HG02938 (cell line): ENCODE measurements around the gene CLIP4.
"Not testable (repeated sequence)": the region's sequence is repeated elsewhere in the genome, so short reads cannot be mapped to it uniquely, and the experiment has no call there.

Experiments
- ATAC-seq: cut with Tn5 transposase; IDR thresholded peaks from one replicate; pipeline ENCODE4 v1.9.1; 2021; ENCODE audit warnings: mild to moderate bottlenecking, moderate library complexity; ENCODE audit not compliant: unreplicated experiment

CLIP4 gene

GRCh38 chr2:29097569-29097968 lies 17.6 kb upstream of the CLIP4 start:
- no peak for ATAC-seq

DNA sequence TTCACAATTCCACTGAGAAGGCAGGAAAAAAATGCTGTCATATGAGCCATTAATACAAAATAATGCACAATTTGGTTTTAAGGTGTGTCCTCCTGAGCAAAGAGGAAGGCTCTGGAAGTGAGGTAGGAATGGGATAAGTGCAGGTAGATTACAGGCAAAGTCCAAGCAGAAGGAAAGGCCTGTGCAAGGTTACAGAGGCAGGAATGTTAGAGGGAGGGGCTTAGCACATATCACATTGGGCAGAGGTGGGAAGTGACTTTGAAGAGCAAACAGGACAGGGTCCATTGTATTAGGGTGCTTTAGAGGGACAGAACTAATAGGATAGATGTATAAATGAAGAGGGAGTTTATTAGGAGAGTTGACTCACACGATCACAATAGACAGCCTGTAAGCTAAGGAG lies 14.7 kb upstream of the CLIP4 start:
- no peak for ATAC-seq

GRCh38 chr2:29104688-29105087 lies 10.5 kb upstream of the CLIP4 start:
- no peak for ATAC-seq

- no peak for ATAC-seq
Observed at GRCh38 chr2:29105375-29105774, 9.8 kb upstream of the CLIP4 start.

GRCh38 chr2:29106256-29106655 lies 9.0 kb upstream of the CLIP4 start:
- no peak for ATAC-seq

GRCh38 chr2:29106980-29107388 lies 8.2 kb upstream of the CLIP4 start:
- no peak for ATAC-seq

DNA sequence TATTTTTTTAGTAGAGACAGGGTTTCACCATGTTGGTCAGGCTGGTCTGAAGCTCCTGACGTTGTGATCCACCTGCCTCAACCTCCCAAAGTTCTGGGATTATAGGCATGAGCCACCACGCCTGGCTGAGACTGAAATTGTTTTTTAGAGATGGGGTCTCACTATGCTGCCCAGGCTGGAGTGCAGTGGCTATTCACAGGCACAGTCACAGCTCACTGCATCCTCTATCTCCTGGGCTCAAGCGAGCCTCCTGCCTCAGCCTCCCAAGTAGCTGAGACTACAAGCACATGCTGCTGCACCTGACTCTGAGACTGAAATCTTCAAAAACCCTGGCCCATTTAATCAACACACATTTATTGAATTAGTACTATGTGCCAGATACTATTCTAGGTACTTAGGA lies 7.7 kb upstream of the CLIP4 start:
- not testable (repeated sequence) for ATAC-seq

DNA sequence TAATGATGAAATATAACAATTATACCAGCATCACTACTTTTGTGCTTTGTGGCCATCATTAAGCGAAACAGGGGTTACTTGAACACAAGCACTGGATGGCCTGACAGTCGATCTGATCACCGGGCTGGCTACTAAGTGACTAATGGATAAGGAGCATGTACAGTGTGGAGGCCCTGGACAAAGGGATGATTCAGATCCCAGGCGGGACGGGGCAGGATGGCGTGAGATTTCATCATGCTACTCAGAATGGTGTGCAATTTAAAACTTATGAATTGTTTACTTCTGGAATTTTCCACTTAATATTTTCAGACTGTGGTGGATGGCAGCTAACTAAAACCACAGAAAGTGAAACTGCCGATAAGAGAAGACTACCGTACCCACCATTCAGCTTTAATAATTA lies 7.0 kb upstream of the CLIP4 start:
- ATAC-seq = no peak

DNA sequence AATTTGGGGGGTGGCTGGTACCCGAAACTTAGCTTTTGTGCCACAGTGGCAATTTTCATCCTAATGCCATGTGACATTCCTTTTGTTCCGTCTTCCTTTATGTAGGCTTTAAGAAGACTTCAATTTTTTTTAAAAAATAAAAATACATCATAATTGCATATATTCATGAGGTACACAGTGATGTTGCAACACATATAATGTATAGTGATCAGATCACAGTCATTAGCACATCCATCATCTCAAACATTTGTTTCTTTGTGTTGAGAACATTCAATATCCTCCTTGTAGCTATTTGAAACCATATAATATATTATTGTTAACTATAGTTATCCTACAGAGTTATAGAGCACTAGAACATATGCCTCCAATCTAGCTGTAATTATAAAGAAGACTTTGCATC lies 6.0 kb upstream of the CLIP4 start:
- no peak for ATAC-seq

- ATAC-seq = no peak
Observed at GRCh38 chr2:29110916-29111535, 4.2 kb upstream of the CLIP4 start.

- ATAC-seq = no peak
Observed at GRCh38 chr2:29112379-29112778, 2.8 kb upstream of the CLIP4 start.

DNA sequence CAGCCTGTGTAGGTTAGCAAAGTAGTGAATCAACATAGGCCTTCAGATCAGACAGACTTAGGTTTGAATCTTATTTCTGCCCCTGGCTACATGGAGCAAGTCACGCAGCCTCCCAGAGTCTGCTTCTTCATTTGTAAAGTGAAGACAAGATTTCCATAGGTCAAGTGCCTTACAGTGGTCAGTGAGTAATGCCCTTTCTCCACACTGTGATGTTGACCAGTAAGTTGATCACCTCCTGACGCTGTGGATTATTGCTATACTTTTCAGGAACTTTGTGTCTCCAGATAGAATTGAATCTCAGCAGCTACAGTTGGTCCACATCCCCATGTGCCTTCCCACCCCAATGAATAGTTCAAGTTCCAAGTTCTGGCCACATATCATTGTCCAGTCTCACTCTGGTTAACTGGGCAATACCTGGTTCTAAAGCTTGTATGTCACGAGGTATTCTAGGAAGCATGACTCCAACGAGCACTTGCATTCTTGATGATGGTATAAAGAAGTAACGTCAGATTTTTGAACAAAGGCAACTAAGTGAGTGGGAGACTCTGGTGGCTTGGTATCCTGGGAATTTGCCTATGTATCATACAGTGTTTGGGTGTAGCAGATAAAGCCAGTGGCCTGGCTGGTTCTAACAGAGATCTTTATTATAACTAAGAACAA lies 2.1 kb upstream of the CLIP4 start:
- no peak for ATAC-seq

DNA sequence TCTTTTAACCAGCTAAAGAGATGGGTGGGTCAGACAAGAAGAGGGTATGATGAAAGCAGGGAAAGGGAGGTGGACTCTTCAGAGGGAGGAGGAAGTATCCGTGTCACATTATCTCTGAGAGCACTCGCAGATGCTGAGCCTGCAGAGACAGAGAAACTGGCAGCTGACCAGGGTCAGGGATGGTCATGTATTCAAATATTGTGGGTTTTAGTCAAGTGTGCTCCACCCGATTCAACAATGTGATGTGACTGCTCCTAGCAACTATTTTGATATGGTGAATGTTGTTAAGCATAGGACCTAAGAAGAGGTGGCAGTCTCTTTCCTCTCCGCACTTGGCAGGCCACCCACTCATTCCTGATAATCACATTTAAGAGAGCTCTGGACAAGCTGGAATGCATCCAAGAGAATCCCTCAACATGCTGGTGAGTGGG lies 1.3 kb upstream of the CLIP4 start:
- ATAC-seq = no peak

- ATAC-seq = no peak
Observed at GRCh38 chr2:29114586-29114945, 649 bp upstream of the CLIP4 start.

GRCh38 chr2:29115797-29116781 lies 874 bp downstream of the CLIP4 start:
- ATAC-seq = peak; percentile 44

DNA sequence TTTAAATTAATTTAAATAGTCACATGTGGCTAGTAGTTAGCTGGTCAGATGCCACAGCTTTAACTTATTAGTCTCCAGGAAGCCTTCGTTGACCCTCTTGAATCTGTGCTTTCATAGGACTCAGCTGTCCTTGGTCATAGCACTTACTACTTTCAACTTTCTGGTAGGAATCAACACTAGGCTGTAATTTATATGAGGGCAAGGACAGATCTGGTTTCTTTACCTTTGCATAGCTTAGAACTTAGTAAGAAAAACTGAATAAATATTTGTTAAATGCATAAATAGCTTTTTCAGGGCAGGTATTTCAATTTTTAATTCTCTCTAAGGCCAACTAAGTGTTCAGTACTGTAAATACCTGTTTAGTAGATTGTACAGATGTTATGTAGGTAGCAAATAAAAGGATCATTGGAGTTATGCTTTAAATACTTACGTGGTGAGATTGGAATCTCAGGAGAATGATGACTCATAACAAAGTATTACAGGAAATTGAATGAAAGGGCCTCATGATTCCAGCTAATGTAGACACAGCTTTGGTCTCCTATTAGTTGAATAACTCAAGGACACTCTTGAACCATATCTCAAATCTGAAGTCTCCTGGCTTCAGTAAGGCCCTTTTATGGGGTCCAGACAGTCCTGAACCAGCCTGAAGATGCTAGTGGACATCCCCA lies 2.6 kb downstream of the CLIP4 start:
- no peak for ATAC-seq

- ATAC-seq = no peak
Observed at GRCh38 chr2:29119211-29119610, 4.0 kb downstream of the CLIP4 start.

GRCh38 chr2:29120846-29121245 lies 5.6 kb downstream of the CLIP4 start:
- no peak for ATAC-seq

- no peak for ATAC-seq
Observed at GRCh38 chr2:29123617-29124349, 8.6 kb downstream of the CLIP4 start.

DNA sequence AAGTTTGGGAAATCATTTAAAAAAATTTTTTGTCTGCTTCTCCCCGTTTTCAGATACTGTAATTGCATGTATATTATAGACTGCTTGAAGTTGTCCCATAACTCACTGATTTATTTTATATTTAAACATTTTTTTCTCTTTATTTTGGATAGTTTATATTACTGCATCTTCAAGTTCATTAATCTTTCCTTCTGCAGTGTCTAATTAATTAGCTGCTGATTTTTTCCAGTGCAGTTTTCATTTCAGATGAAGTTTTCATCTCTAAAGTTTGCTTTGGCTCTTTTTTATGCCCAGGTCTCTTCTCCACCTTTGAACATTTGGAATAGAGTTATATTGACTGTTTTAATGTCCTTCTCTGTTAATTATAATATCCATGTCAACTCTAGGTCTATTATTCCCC lies 9.3 kb downstream of the CLIP4 start:
- ATAC-seq = no peak
